Skeletal muscle satellite cell (primary cell): ENCODE results near the gene CDCA3.
A peak's percentile ranks its signal among the peaks of the same experiment; 100 is the strongest.

Source experiments
- H3K27me3 ChIP-seq: 2 replicates; pipeline ENCODE4 v1.7.0; 2013; ENCODE audit warnings: low read length; ENCODE audit not compliant: control insufficient read depth, insufficient read depth
- H3K36me3 ChIP-seq: 2 replicates; pipeline ENCODE4 v1.7.0; 2013; ENCODE audit warnings: mild to moderate bottlenecking, control low read depth, low read length; ENCODE audit not compliant: insufficient read depth
- H3K4me1 ChIP-seq: 2 replicates; pipeline ENCODE4 v1.7.0; 2013; ENCODE audit warnings: low read length; ENCODE audit not compliant: control insufficient read depth, insufficient read depth
- H3K4me2 ChIP-seq: 2 replicates; pipeline ENCODE4 v1.7.0; 2013; ENCODE audit warnings: mild to moderate bottlenecking, low read length
- H3K4me3 ChIP-seq: 2 replicates; pipeline ENCODE4 v1.7.0; 2013; ENCODE audit warnings: low read length
- H3K9ac ChIP-seq: 2 replicates; pipeline ENCODE4 v1.7.0; 2013; ENCODE audit warnings: mild to moderate bottlenecking, low read depth, low read length, moderate library complexity
- H3K9me3 ChIP-seq: replicated peaks from 2 replicates; pipeline ENCODE4 v1.7.0; 2013; ENCODE audit warnings: mild to moderate bottlenecking, control low read depth, low read length

CDCA3 gene

DNA sequence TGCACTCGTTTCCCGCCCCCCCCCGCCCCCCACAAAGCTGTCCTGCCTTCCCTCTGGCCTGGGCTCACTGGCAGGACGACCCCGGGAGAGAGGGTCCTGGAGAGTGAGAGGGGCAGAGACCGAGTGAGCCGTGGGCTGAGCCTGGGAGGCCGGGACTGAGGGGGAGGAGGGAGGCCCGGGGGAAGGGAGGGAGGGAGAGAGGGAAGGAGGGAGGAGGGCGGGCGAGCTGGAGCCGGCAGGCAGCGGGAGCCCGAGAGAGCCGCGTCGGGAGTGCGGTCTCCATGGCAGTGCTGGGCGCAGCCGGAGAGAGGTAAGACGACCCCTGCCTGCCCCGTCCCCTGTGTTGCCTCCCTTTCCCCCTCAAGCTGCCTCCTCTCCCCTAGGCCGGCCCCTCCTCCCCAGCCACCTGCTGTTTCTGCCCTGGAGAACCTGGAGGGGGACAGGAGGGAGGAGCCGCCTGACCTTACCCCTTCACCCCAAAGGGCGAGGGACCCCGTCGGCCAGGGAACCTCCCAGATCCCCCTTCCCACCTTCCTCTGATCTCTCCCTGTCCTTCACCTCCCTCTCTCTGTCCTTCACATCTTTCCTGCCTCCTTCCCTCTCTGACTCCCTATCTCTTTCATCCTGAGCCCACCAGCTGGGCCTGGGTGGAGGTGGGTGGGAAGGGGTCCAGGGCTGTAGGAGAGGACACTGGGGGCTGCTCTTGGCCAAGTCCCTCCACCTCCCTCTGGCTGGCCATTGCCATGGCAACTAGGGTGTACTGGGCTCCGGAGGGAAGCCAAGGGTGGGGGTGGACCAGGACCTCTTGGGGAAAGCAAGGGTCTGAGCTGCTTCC, 29.3 kb downstream of the CDCA3 start, which contains the start of gene GPR162:
GPR162 (plus strand) TSS at position 231 of the 835 bp plus-strand sequence. CDS start 2,078 bp downstream, outside the sequence.
- H3K4me2 ChIP-seq = peak within 1 kb of the TSS; percentile 80
- H3K36me3 ChIP-seq = no peaks in the 10 kb centered on the region
- no peak within 1 kb of the TSS for H3K9ac ChIP-seq
- peak within 1 kb of the TSS; percentile 60 for H3K4me3 ChIP-seq
- H3K4me1 ChIP-seq = peaks cover 34% of the 10 kb centered on the region
- no peaks in the 10 kb centered on the region for H3K9me3 ChIP-seq
- H3K27me3 ChIP-seq = peaks cover 24% of the 10 kb centered on the region

DNA sequence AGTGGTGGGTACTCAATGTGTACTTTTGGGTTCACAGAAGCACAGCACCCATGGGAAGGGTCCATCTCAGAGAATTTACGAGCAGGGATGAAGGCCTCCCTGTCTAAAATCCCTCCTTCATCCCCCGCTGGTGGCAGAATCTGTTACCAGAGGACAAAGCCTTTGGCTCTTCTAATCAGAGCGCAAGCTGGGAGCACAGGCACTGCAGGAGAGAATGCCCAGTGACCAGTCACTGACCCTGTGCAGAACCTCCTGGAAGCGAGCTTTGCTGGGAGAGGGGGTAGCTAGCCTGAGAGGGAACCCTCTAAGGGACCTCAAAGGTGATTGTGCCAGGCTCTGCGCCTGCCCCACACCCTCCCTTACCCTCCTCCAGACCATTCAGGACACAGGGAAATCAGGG, 30.9 kb downstream of the CDCA3 start:
- Histone ChIP-seq H3K27me3 (peaks cover 32% of the 10 kb centered on the region), H3K36me3 (no peaks in the 10 kb centered on the region), H3K4me1 (peaks cover 30% of the 10 kb centered on the region), H3K9ac (no peak overlapping the region), H3K9me3 (no peaks in the 10 kb centered on the region), H3K4me3 (no peak overlapping the region), H3K4me2 (no peak overlapping the region)

DNA sequence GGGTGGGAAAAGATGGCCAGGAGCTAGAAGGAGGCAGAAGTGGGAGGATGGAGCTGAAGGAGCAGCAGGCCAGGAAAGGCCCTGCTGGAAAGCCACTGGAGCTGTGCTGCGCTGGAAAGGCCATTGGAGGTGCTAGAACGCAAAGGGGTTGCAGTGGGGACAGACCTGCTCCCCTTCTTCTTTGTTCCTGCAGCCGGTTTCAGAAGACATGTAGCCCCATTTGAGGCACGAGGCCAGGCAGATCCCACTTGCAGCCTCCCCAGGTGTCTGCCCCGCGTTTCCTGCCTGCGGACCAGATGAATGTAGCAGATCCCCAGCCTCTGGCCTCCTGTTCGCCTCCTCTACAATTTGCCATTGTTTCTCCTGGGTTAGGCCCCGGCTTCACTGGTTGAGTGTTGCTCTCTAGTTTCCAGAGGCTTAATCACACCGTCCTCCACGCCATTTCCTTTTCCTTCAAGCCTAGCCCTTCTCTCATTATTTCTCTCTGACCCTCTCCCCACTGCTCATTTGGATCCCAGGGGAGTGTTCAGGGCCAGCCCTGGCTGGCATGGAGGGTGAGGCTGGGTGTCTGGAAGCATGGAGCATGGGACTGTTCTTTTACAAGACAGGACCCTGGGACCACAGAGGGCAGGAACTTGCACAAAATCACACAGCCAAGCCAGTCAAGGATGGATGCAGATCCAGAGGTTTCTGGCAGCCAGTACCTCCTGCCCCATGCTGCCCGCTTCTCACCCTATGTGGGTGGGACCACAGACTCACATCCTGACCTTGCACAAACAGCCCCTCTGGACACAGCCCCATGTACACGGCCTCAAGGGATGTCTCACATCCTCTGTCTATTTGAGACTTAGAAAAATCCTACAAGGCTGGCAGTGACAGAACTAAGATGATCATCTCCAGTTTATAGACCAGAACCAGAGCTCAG, 31.7 kb downstream of the CDCA3 start:
- H3K4me2 ChIP-seq = no peak overlapping the region
- H3K36me3 ChIP-seq = no peaks in the 10 kb centered on the region
- no peak overlapping the region for H3K9ac ChIP-seq
- peaks cover 25% of the 10 kb centered on the region for H3K4me1 ChIP-seq
- H3K4me3 ChIP-seq = no peak overlapping the region
- peaks cover 36% of the 10 kb centered on the region for H3K27me3 ChIP-seq
- no peaks in the 10 kb centered on the region for H3K9me3 ChIP-seq

DNA sequence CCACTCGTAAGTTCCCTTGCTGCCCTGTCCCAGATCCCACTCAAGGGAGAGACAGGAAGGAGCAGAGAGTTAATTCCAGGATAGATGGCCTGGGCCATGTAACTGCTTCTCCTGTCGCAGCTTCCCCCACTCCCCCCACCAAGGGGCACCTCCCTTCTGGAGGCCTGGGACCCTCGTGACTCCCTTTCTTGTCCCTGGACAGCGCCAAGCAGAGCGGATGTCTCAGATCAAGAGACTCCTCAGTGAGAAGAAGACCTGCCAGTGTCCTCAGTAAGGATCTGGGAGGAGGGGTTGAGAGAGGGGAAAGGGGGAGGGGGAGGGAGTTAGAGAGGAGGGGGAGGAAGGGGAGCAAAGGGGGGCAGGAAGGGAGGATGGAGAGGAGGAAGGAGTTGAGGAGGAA, 32.4 kb downstream of the CDCA3 start:
- Histone ChIP-seq H3K9ac (no peak overlapping the region), H3K4me3 (no peak overlapping the region), H3K36me3 (no peaks in the 10 kb centered on the region), H3K4me2 (no peak overlapping the region), H3K27me3 (peaks cover 43% of the 10 kb centered on the region), H3K9me3 (no peaks in the 10 kb centered on the region), H3K4me1 (peaks cover 25% of the 10 kb centered on the region)

- Histone ChIP-seq H3K4me2 (no peak overlapping the region), H3K36me3 (no peaks in the 10 kb centered on the region), H3K27me3 (peaks cover 42% of the 10 kb centered on the region), H3K9me3 (no peaks in the 10 kb centered on the region), H3K4me3 (no peak overlapping the region), H3K4me1 (peaks cover 25% of the 10 kb centered on the region), H3K9ac (no peak overlapping the region)
Measured at GRCh38 chr12:6818222-6818621, 32.9 kb downstream of the CDCA3 start.

- Histone ChIP-seq H3K27me3 (peaks cover 39% of the 10 kb centered on the region), H3K36me3 (no peaks in the 10 kb centered on the region), H3K4me2 (no peak overlapping the region), H3K4me3 (no peak overlapping the region), H3K9ac (no peak overlapping the region), H3K4me1 (peaks cover 25% of the 10 kb centered on the region), H3K9me3 (no peaks in the 10 kb centered on the region)
Measured at GRCh38 chr12:6817662-6818157, 33.4 kb downstream of the CDCA3 start.

DNA sequence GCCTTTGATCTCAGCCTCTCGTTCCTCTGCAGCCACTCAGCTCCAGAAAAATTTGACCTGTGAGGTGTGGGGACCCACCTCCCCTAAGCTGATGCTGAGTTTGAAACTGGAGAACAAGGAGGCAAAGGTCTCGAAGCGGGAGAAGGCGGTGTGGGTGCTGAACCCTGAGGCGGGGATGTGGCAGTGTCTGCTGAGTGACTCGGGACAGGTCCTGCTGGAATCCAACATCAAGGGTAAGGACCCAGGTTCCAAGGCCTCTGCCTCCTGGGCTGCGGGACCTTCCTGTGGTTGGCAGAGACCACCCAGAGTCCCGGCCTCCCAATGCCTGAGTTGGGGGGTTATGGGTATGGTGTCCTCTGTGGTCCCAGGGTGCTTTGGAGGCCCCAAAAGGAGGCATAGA, 34.0 kb downstream of the CDCA3 start:
- Histone ChIP-seq H3K4me3 (no peak overlapping the region), H3K4me2 (no peak overlapping the region), H3K9ac (no peak overlapping the region), H3K36me3 (no peaks in the 10 kb centered on the region), H3K27me3 (peaks cover 35% of the 10 kb centered on the region), H3K4me1 (peaks cover 22% of the 10 kb centered on the region), H3K9me3 (no peaks in the 10 kb centered on the region)

DNA sequence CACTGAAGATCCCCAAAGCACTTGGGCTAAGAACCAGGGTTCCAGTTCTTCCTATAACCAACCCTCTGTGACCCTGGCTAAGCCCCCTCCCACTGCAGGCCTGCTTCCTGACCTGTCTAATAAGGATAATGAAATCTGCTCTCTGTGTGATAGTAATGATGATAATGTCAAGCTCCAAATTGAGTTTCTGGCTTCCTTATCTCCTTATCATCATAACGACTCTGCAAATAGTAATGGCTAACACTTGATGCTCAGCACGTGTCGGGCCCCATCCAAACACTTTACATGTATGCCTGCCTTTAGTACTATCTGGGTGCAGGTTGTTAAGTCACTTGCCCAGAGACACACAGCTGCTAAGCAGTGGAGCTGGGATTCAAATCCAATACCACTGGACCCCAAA, 34.5 kb downstream of the CDCA3 start:
- no peak overlapping the region for H3K4me2 ChIP-seq
- no peak overlapping the region for H3K9ac ChIP-seq
- peaks cover 31% of the 10 kb centered on the region for H3K27me3 ChIP-seq
- H3K4me3 ChIP-seq = no peak overlapping the region
- H3K4me1 ChIP-seq = peaks cover 18% of the 10 kb centered on the region
- no peaks in the 10 kb centered on the region for H3K36me3 ChIP-seq
- no peaks in the 10 kb centered on the region for H3K9me3 ChIP-seq

DNA sequence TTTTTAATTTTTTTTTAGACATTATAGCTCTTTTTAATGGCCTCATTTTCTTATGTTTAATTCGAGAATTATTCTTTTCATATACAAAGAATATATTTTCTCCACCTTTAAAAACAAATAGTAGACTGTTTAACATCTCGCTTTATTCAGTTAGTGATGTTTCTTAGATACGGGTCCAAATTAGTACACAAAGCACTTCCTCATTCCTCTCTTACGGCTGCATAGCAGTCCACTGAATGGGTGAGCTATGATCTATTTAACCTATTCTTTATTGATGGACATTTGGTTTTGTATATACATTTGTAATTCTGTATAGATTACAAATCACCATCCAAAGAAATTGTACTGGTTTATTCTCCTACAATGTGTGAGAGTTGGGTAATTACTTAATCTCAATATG, 37.7 kb downstream of the CDCA3 start:
- no peaks in the 10 kb centered on the region for H3K9me3 ChIP-seq
- H3K4me3 ChIP-seq = no peak overlapping the region
- no peak overlapping the region for H3K4me2 ChIP-seq
- H3K36me3 ChIP-seq = no peaks in the 10 kb centered on the region
- H3K27me3 ChIP-seq = peaks cover 52% of the 10 kb centered on the region
- H3K4me1 ChIP-seq = no peaks in the 10 kb centered on the region
- H3K9ac ChIP-seq = no peak overlapping the region

DNA sequence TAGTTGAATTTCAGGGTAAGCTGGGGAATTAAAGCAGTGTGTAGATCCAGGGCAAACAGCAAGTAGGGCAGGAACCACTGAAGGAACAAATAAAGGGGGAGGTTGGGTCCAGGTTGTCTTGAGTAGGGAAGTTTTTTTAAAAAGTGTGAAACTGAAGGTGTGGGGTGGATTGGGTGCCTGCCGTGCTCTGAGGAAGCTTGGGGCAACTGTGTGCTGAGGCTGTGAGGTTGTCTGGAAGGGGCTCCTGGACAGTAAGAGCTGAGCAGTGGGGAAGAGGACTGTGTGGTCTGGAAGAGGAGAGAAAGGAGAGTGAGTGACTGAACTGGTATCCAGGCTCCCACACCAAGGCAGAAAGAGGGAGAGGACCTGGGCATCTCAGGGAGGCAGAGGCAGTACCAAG, 40.3 kb downstream of the CDCA3 start:
- Histone ChIP-seq H3K4me2 (no peak overlapping the region), H3K9ac (no peak overlapping the region), H3K27me3 (peaks cover 55% of the 10 kb centered on the region), H3K9me3 (no peaks in the 10 kb centered on the region), H3K36me3 (no peaks in the 10 kb centered on the region), H3K4me3 (no peak overlapping the region), H3K4me1 (no peaks in the 10 kb centered on the region)

DNA sequence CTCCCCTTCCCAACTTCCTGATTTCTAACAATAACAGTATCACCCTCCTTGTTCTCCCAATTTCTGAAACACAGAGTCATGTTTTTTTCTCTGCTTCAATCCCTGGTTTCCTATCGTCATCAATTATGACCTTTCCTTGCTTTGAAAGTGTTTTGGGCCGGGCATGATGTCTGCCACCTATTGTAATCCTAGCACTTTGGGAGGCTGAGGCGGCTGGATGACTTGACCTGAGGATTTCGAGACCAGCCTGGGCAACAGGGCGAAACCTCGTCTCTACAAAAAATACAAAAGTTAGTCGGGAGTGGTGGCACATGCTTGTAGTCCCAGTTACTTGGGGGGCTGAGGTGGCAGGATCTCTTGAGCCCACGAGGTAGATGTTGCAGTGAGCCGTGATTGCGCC, 42.0 kb downstream of the CDCA3 start:
- Histone ChIP-seq H3K27me3 (peaks cover 39% of the 10 kb centered on the region), H3K9me3 (no peaks in the 10 kb centered on the region), H3K4me3 (no peak overlapping the region), H3K9ac (no peak overlapping the region), H3K36me3 (no peaks in the 10 kb centered on the region), H3K4me1 (no peaks in the 10 kb centered on the region), H3K4me2 (no peak overlapping the region)
